Loucy (cell line): ENCODE data around the gene PHACTR4.

Source experiments
- CTCF ChIP-seq: fragments of 200-600 bp; sonication (generic); conservative IDR thresholded peaks from 2 replicates; pipeline ENCODE4 v1.5.1; 2014; ENCODE audit warnings: mild to moderate bottlenecking, antibody characterized with exemption, low read length
- EZH2phosphoT487 ChIP-seq: fragments of 200-600 bp; IDR thresholded peaks from 2 replicates; pipeline ENCODE4 v1.6.1; 2018; ENCODE audit warnings: antibody characterized with exemption, mild to moderate bottlenecking, moderate library complexity, borderline replicate concordance

DNA sequence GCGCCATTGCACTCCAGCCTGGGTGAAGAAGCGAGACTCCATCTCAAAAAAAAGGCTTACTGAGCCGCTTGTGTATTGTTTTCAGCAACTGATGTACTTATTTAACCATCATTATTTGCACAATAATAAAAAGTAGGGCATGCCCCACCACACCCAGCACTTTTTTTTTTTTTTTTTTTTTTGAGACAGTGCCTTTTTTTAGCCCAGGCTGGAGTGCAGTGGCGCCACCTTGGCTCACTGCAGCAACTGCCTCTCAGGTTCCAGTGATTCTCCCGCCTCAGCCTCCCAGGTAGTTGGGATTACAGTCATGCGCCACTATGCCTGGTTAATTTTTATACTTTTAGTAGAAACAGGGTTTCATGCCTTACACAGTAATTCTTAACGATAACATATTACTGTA lies 171.1 kb downstream of the PHACTR4 start:
- TF ChIP-seq CTCF (peak; percentile 48), EZH2phosphoT487 (no peak)
